SH-SY5Y (cell line): ENCODE results near the gene S100A1.

Experiments
- GATA2 ChIP-seq: IDR thresholded peaks from 2 replicates; pipeline ENCODE4 v1.6.1; 2011; ENCODE audit warnings: mild to moderate bottlenecking, low read depth, low read length
- GATA3 ChIP-seq: IDR thresholded peaks from 2 replicates; pipeline ENCODE4 v1.6.1; 2011; ENCODE audit warnings: low read depth, mild to moderate bottlenecking, low read length, moderate library complexity

GRCh38 chr1:153639280-153639679, 11.0 kb downstream of the S100A1 start:
- TF ChIP-seq GATA2 (no peak), GATA3 (no peak)
